KG1 (cell line): ENCODE results near the gene HELQ.

Source experiments
- DNase-seq: peaks from one replicate; lab custom pipeline; 2025; lab: John Stamatoyannopoulos, UW

HELQ gene

DNA sequence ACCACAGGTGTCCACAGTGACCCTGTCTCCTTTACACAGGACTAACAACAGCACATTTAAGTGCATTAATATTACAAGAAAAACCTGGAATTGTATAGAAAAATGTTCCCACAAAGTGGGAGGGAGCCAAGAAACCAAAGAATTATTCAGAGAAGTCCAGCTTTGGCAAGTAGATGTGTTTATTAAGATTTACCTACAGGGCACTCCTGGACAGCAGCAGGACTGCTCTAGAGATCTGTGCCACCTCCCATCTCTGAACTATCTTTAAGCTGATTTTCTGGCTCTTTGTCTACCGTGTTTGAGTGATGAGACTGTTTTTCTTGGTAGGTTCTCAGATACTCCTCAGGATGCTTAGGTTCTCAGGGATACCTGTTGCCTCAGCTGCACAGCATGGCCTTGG, 82.7 kb downstream of the HELQ start:
- DNase-seq, result no peak

DNA sequence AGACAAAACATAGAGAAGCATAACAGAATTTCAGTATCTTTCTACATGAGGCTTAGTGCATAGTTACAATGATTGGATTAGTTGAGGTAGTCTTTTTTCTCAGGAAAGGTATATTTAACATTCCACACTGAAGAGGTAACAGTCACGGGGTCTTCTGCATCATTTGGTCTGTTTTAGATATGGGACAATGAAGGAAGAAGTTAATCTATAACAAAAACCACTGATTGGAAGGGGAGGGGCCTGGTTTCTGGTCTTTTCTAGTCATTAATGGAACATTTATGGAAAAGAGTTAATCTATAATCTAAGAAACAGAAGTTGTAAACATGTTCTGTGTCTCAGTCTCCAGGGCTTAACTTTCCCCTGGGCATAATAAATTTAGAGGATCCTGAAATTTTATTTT, 83.7 kb downstream of the HELQ start:
- DNase-seq, result no peak

DNA sequence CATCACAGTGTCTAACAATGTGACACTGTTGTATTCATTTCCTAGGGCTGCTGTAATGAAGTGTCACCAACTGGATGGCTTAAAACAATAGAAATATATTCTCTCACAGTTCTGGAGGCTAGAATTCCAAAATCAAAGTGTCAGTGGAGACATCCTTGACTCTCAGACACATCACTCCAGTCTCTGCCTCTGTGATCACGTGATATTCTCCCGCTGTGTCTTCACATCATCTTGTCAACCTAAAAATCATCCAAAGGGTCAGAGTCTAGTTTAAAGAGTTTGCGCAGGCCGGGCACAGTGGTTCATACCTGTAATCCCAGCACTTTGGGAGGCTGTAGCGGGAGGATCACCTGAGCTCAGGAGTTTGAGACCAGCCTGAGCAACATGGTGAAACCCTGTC, 84.4 kb downstream of the HELQ start:
- no peak for DNase-seq

DNA sequence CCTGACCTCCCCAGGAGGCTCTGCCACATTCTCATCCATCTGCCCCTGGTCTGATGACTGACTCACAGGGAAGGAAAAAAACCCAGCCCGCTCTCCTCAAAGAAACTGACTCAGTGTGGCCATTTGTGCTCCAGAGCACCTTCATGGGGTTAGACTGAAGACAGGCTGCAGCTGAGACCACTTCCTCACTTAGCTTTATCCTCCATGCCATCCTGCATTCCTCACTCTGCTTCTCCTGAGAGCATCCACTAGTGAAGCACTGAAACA, 85.0 kb downstream of the HELQ start:
- no peak for DNase-seq

DNA sequence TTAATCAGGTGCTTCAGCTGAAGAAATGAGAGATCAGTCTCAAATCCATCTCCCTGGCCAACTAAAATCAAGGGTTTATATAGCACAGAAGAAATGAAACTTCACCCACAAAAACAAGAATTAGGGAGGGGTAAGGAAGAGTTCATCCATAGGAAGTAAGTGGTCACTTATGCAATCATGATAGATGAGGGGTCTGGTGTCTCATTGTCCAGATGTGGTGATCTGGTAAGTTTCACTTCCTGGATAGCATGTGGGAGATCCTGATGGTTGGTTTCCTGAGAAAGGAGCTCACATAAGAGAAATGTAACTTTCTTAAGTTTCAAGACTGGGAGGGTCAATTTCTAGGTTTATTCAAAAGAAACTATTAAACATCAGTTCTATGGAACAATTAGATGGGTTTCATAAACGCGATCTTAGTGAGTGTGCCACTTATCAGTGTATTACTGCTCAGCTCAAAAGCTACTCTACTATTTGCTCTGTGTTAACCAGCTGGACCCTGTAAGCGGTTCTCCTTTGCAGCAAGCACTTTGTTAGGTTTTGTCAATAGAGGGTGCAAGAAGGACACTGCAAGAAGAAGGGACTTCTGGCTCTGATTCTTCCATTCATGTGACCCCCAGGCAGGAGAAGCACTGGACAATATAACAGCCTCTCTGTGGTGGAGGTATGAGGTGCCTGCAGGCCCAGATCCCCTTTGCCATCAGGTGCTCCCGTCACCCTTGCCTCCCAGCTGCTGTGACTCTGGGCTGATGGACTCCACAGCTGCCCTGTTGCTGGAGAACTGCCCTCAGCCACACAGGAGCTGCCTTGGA, 85.6 kb downstream of the HELQ start:
- no peak for DNase-seq

DNA sequence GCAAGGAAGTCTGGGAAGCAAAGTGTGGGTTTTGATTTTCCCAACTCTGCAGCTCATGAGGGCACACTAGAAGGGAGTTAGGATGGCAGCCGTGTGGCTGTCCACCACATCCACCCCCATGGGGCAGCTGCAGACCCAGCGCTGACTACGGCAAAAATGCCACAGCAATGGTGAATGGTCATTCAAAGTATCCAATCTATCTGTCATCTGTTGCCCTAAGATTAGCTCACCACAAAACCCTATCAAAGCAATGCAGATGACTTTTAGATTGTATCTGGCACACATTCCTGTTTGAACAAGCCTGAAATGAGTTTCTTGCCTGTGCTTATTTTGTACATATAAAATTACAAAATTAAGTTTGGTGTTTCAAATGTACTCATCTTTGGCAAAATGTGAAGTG, 91.3 kb downstream of the HELQ start:
- no peak for DNase-seq

DNA sequence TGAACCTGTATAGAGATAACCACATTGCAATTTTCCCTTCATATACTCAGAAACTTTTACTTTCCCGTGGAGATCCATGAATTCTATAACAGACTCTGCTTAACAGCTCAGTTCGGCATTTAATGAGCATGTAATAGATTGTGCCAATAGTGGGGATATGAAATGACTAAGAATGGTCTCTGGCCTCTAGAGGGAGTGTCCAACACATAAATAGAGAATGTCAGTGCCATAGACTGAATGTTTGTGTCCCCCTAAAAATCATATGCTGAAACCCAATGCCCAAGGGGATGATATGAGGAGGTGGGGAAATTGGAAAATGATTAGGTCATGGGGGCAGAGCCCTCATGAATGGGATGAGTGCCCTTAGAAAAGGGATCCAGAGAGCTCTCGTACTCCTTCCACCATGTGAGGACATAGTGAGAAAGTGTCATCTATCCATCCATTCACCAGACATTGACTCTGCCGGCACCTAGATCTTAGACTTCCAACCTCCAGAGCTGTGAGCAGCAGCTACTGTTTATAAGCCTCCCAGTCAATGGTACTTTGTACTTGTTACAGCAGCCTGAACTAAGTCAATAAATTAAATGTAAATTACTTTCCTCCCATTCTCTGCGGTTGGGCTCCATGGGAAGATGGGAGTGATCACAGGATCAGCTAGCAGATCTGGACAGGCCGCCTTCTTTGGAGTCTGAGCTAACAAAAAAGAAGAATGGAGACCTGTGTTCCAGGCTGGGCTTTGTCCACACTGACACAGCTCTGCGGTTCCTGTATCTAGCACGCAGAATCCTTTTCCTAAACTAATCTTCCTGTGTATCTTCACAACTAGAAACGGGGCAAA, 92.9 kb downstream of the HELQ start:
- peak; percentile 14 for DNase-seq

DNA sequence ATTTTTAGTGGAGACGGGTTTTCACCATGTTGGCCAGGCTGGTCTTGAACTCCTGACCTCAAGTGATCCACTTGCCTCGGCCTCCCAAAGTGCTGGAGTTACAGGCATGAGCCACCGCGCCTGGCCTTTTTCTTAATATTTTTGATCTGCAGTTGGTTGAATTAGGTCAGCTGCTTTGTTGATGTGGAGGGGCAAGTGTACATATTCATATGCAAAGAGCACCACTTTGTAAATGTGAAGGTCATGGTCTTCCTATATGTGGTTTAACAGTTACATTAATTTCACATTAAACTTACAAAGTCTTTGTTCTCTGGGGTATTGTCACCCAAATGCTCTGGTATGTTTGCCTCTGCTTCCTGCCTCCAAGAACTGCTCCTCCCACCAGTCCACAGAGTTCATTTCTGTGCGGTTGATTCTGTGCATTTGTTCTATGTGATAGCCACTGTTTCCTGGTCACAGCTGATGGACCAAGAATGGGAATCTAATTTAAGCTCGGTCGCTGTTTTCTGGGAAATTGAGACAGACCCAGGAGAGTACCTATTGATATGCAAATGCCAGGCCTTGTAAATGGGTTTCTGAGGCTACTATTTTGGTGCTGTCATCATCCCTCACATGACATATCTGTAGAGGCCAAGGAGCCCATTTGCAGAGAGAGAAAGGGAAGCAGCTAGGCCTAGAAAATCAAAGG, 94.1 kb downstream of the HELQ start:
- no peak for DNase-seq

DNA sequence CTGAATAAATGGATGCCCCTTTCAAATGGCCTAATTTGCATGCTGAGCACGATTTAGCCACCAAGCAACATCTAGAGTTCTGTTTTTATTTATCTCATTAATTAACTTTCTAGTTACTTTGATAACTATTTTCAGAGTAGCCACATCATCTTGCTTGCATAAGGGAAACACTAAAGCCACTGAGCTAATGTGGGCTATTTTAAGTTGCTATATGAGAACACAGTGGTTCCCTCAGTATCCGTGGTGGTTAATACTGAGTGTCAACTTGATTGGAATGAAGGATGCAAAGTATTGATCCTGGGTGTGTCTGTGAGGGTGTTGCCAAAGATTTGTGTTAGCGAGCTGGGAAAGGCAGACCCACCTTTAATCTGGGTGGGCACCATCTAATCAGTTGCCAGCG, 95.6 kb downstream of the HELQ start:
- DNase-seq, result no peak

DNA sequence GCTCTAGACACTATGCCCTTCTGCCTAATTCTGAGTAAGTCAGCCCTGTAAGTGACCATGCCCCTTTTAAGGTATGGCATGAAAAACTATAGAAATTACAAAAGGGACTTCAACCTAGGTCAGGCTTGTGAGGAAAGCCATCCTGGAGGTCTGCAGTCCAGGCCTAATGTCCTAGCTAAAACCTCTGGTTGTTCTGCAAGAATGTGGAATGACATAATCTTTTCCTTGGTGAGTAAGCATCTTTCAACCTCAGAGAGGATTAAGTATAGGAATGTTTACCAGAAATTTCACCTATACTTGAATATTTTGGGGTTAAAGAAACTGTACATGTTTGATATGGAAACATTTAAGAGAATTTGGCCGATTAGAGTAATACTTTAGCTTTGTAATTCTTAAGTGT, 97.2 kb downstream of the HELQ start:
- DNase-seq, result no peak
